H1 (cell line): ENCODE data around the gene POLN. TPM values are rescaled to one million over a fixed set of nuclear protein-coding genes. Genes with fewer than 3 reads are reported as not detected.

ENCODE experiments used
- CTCF ChIA-PET: fragments of 300-600 bp; sonication (Branson Sonifier 250); formaldehyde crosslinking; loops from one replicate; lab custom pipeline; 2021; ENCODE audit not compliant: partially characterized antibody; lab: Charles Lee
- POLR2A ChIA-PET: fragments of 300-600 bp; sonication (Branson Sonifier 250); formaldehyde crosslinking; loops from one replicate; lab custom pipeline; 2021; ENCODE audit warnings: inconsistent platforms; ENCODE audit not compliant: partially characterized antibody; lab: Charles Lee
- DNase-seq, 2 experiments: peaks; one replicate each; pipeline versions ENCODE4 v3.0.0 to v3.0.0-alpha.2; 2010 to 2022; ENCODE audit warnings: low spot score in 2 of 2, low read depth in 1 of 2, mixed read lengths in 1 of 2
- FAIRE-seq: peaks from 2 replicates; lab custom pipeline; 2011; peaks lifted over from hg19 to GRCh38; lab: Jason Lieb, UNC
- H2AFZ ChIP-seq: 2 replicates; pipeline ENCODE4 v1.8.1; 2012; ENCODE audit warnings: low read length, inconsistent platforms
- H2AK5ac ChIP-seq: 2 replicates; pipeline ENCODE4 v1.6.1; 2013; ENCODE audit warnings: low read depth, low read length
- H2BK120ac ChIP-seq: replicated peaks from 2 replicates; pipeline ENCODE3; 2013; ENCODE audit warnings: low read depth, low read length, inconsistent platforms
- H2BK12ac ChIP-seq: 2 replicates; pipeline ENCODE4 v1.6.1; 2013; ENCODE audit warnings: low read depth, low read length
- H2BK15ac ChIP-seq: 2 replicates; pipeline ENCODE4 v1.6.1; 2013; ENCODE audit warnings: low read length
- H2BK20ac ChIP-seq: 2 replicates; pipeline ENCODE4 v1.6.1; 2013; ENCODE audit warnings: low read length
- H2BK5ac ChIP-seq: 2 replicates; pipeline ENCODE4 v1.6.1; 2013; ENCODE audit warnings: low read depth, low read length
- H3K14ac ChIP-seq: 2 replicates; pipeline ENCODE4 v1.6.1; 2013; ENCODE audit warnings: inconsistent platforms; ENCODE audit not compliant: insufficient read length
- H3K18ac ChIP-seq: 2 replicates; pipeline ENCODE4 v1.6.1; 2013; ENCODE audit warnings: low read length; ENCODE audit errors: extremely low read depth
- H3K23ac ChIP-seq: 2 replicates; pipeline ENCODE4 v1.6.1; 2013; ENCODE audit warnings: inconsistent platforms; ENCODE audit not compliant: insufficient read length
- H3K23me2 ChIP-seq: 2 replicates; pipeline ENCODE4 v1.6.1; 2013; ENCODE audit warnings: low read depth, low read length
- H3K27ac ChIP-seq: 2 replicates; pipeline ENCODE4 v1.6.1; 2011; ENCODE audit warnings: low read depth, low read length, inconsistent platforms
- H3K27me3 ChIP-seq, 4 experiments: replicated peaks in 1 of 4; 1 replicate in 1 of 4; 2 replicates in 3 of 4; pipeline versions ENCODE4 v1.6.1 to v1.8.1; 2011 to 2013; ENCODE audit warnings: low read length in 3 of 4, mild to moderate bottlenecking in 3 of 4, inconsistent platforms in 2 of 4, mixed read lengths in 2 of 4, moderate library complexity in 1 of 4; ENCODE audit not compliant: control insufficient read depth in 3 of 4, insufficient read depth in 3 of 4; ENCODE audit errors: extremely low read depth in 1 of 4
- H3K36me3 ChIP-seq, 4 experiments: 2 replicates each; pipeline versions ENCODE4 v1.6.1 to v1.8.1; 2011 to 2013; ENCODE audit warnings: mild to moderate bottlenecking in 4 of 4, low read length in 3 of 4, moderate library complexity in 2 of 4, control low read depth in 1 of 4, inconsistent platforms in 1 of 4; ENCODE audit not compliant: insufficient read depth in 4 of 4, control insufficient read depth in 2 of 4
- H3K4ac ChIP-seq: replicated peaks from 2 replicates; pipeline ENCODE3; 2013; ENCODE audit warnings: low read length, low read depth, mixed read lengths, inconsistent platforms; ENCODE audit not compliant: insufficient read length
- H3K4me1 ChIP-seq, 4 experiments: replicated peaks in 1 of 4; 1 replicate in 1 of 4; 2 replicates in 3 of 4; pipeline versions ENCODE4 v1.6.1 to v1.8.1; 2011 to 2013; ENCODE audit warnings: low read length in 3 of 4, inconsistent platforms in 2 of 4, mixed read lengths in 1 of 4; ENCODE audit not compliant: insufficient read depth in 4 of 4, control insufficient read depth in 3 of 4
- H3K4me2 ChIP-seq, 2 experiments: 2 replicates each; pipeline versions ENCODE4 v1.6.1 to v1.8.1; 2011 to 2013; ENCODE audit warnings: low read depth in 2 of 2, low read length in 2 of 2, control low read depth in 1 of 2, inconsistent platforms in 1 of 2, mild to moderate bottlenecking in 1 of 2; ENCODE audit not compliant: insufficient read depth in 1 of 2
- H3K4me3 ChIP-seq, 4 experiments: fragments of 200-600, 300-600 bp in 1 of 4; sonication (generic), shearing (Covaris generic), sonication (Bioruptor Twin) in 1 of 4; 2 replicates each; pipeline versions ENCODE4 v1.5.1 to v1.8.1; 2011 to 2016; ENCODE audit warnings: low read length in 4 of 4, low read depth in 3 of 4, control low read depth in 2 of 4, inconsistent platforms in 2 of 4, mild to moderate bottlenecking in 2 of 4, mixed read lengths in 1 of 4, moderate library complexity in 1 of 4; ENCODE audit not compliant: insufficient read depth in 2 of 4; ENCODE audit errors: extremely low read depth in 1 of 4
- H3K56ac ChIP-seq: replicated peaks from 2 replicates; pipeline ENCODE3; 2013; ENCODE audit warnings: low read depth, mild to moderate bottlenecking, mixed read lengths, low read length, inconsistent platforms; ENCODE audit not compliant: insufficient read length
- H3K79me1 ChIP-seq: 2 replicates; pipeline ENCODE4 v1.6.1; 2013; ENCODE audit warnings: low read depth, low read length, control low read depth
- H3K79me2 ChIP-seq, 2 experiments: 2 replicates each; pipeline versions ENCODE4 v1.6.1 to v1.8.1; 2012 to 2013; ENCODE audit warnings: low read length in 2 of 2, mild to moderate bottlenecking in 2 of 2, inconsistent platforms in 1 of 2; ENCODE audit not compliant: insufficient read depth in 2 of 2, control insufficient read depth in 1 of 2
- H3K9ac ChIP-seq, 4 experiments: replicated peaks in 1 of 4; 1 replicate in 1 of 4; 2 replicates in 3 of 4; pipeline versions ENCODE4 v1.6.1 to v1.8.1; 2011 to 2013; ENCODE audit warnings: low read depth in 3 of 4, low read length in 3 of 4, control low read depth in 2 of 4, mild to moderate bottlenecking in 2 of 4, moderate library complexity in 2 of 4, inconsistent platforms in 1 of 4; ENCODE audit errors: extremely low read depth in 1 of 4
- H3K9me3 ChIP-seq, 2 experiments: 2 replicates each; pipeline versions ENCODE4 v1.6.1 to v1.8.1; 2012 to 2013; ENCODE audit warnings: mild to moderate bottlenecking in 2 of 2, moderate library complexity in 2 of 2, control low read depth in 1 of 2, inconsistent platforms in 1 of 2, low read depth in 1 of 2, low read length in 1 of 2, mixed read lengths in 1 of 2; ENCODE audit not compliant: insufficient read depth in 2 of 2
- H4K20me1 ChIP-seq, 2 experiments: replicated peaks in 1 of 2; 2 replicates each; pipeline versions ENCODE3 to v1.8.1; 2011 to 2013; ENCODE audit warnings: inconsistent platforms in 2 of 2, low read length in 2 of 2, mild to moderate bottlenecking in 1 of 2; ENCODE audit not compliant: insufficient read depth in 2 of 2, control insufficient read depth in 1 of 2
- H4K5ac ChIP-seq: 2 replicates; pipeline ENCODE4 v1.6.1; 2013; ENCODE audit warnings: low read length, low read depth, mixed read lengths, inconsistent platforms; ENCODE audit not compliant: insufficient read length
- H4K8ac ChIP-seq: 2 replicates; pipeline ENCODE4 v1.8.0; 2013; ENCODE audit warnings: mild to moderate bottlenecking, moderate library complexity, low read length, inconsistent platforms; ENCODE audit not compliant: insufficient read depth; ENCODE audit errors: extremely low read depth
- H4K91ac ChIP-seq: replicated peaks from 2 replicates; pipeline ENCODE3; 2013; ENCODE audit warnings: low read length, mixed read lengths, inconsistent platforms; ENCODE audit not compliant: insufficient read length
- ASH2L ChIP-seq: fragments of 200-600, 300-600 bp; sonication (generic); IDR thresholded peaks from one replicate; pipeline ENCODE4 v1.7.1; 2017; ENCODE audit warnings: low read length
- CTBP2 ChIP-seq: IDR thresholded peaks from 2 replicates; pipeline ENCODE4 v1.7.0; 2011; ENCODE audit warnings: borderline replicate concordance, mild to moderate bottlenecking, moderate library complexity, mixed read lengths, low read length; ENCODE audit not compliant: insufficient read depth, insufficient read length
- EP300 ChIP-seq, 2 experiments: IDR thresholded peaks; 1 replicate in 1 of 2; 2 replicates in 1 of 2; pipeline ENCODE4 v1.6.1; 2011 to 2012; ENCODE audit warnings: low read depth in 2 of 2, low read length in 2 of 2, mild to moderate bottlenecking in 2 of 2, borderline replicate concordance in 1 of 2, inconsistent platforms in 1 of 2, moderate library complexity in 1 of 2
- FOSL1 ChIP-seq: IDR thresholded peaks from 2 replicates; pipeline ENCODE4 v1.6.1; 2011; ENCODE audit warnings: mild to moderate bottlenecking, low read depth, low read length, moderate library complexity; ENCODE audit not compliant: insufficient read depth
- JUND ChIP-seq: IDR thresholded peaks from 2 replicates; pipeline ENCODE4 v1.6.1; 2011; ENCODE audit warnings: mild to moderate bottlenecking, improper control_type of control experiment, low read length
- NANOG ChIP-seq: IDR thresholded peaks from 2 replicates; pipeline ENCODE4 v1.6.1; 2011; ENCODE audit warnings: low read length, low read depth, mild to moderate bottlenecking, inconsistent platforms; ENCODE audit not compliant: insufficient read depth, poor library complexity, severe bottlenecking
- RBBP5 ChIP-seq: IDR thresholded peaks from 2 replicates; pipeline ENCODE4 v1.7.1; 2012; ENCODE audit warnings: low read depth, mild to moderate bottlenecking, inconsistent platforms, low read length, moderate library complexity, borderline replicate concordance
- TAF1 ChIP-seq: IDR thresholded peaks from 2 replicates; pipeline ENCODE4 v1.6.1; 2011; ENCODE audit warnings: mild to moderate bottlenecking, low read depth, low read length
- TAF7 ChIP-seq: optimal IDR thresholded peaks from 2 replicates; pipeline ENCODE3; 2011; ENCODE audit warnings: low read depth, mild to moderate bottlenecking, inconsistent platforms, low read length, moderate library complexity, borderline replicate concordance
- TEAD4 ChIP-seq: IDR thresholded peaks from 2 replicates; pipeline ENCODE4 v1.6.1; 2012; ENCODE audit warnings: low read depth, low read length, inconsistent platforms, mixed read lengths
- WGBS, 2 experiments: shearing (Covaris generic) in 1 of 2; methylation state at CpG; one replicate each; pipeline versions ENCODE4 v1.1.6 to v1.1.7; 2013 to 2015; ENCODE audit warnings: low lambda C conversion rate in 2 of 2, mixed read lengths in 2 of 2, inconsistent platforms in 1 of 2, low coverage in 1 of 2, missing lambda C conversion rate in 1 of 2; ENCODE audit not compliant: insufficient replicate concordance in 2 of 2, insufficient coverage in 1 of 2, insufficient read length in 1 of 2; ENCODE audit errors: extremely low coverage in 1 of 2, missing lambda C conversion rate in 1 of 2; 5-methylcytosine and 5-hydroxymethylcytosine counted together
- polyA plus RNA-seq, 7 experiments: library from polyadenylated mRNA; depleted of rRNA in 3 of 7; stranded (reverse) in 5 of 7; unstranded in 2 of 7; fragments of >200 nt in 5 of 7; fragments of 200-250 nt in 2 of 7; gene quantifications; 1 replicate in 5 of 7; 2 replicates in 1 of 7; 4 replicates in 1 of 7; pipeline versions ENCODE4 v1.2.1 to v1.2.3, GENCODE V29; 2011 to 2013; ENCODE audit warnings: missing spikeins in 2 of 7, mixed read lengths in 2 of 7
- total RNA-seq: library from RNA; stranded (reverse); fragmentation: NEBNext Ultra II Directional; extraction: Animal tissue kit (Norgen Biotek cat#: 25700); gene quantifications from 2 replicates; pipeline ENCODE4 v1.2.1, GENCODE V29; 2021

The POLN gene
- total and polyA plus RNA-seq, 2 of the 8 experiments (the other 6 are each of a cell fraction or from before 2014, with no cell fraction given) = 0.98 to 1.5 TPM

DNA sequence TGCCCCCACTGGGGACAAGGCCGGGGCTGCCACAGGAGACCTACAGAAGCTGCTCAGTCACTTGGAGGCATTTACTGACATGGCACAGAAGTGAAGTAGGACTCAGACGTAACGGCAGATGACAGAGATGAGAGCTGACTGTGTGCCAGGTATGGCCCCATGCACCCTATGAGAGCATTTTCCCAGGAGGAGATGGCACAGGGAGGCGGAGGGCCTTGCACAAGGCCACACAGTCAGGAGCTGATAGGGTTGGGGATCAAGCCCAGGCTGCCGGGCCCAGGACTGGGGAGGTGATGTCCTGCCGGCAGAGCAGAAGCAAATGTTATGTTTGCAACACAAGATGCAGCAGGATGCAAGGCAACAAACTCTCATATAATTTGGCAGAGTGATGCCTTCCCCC is 148.7 kb downstream of the POLN start:
- Histone ChIP-seq H3K4ac (no peak overlapping the region), H2BK120ac (no peak overlapping the region), H3K4me3 (no peak overlapping the region), H2AK5ac (no peak overlapping the region), H4K8ac (no peak overlapping the region), H2BK20ac (no peak overlapping the region), H3K27me3 (no peaks in the 10 kb centered on the region), H2BK5ac (no peak overlapping the region), H4K91ac (no peak overlapping the region), H3K79me1 (no peaks in the 10 kb centered on the region), H3K14ac (no peak overlapping the region), H2BK12ac (no peak overlapping the region), H3K23me2 (no peaks in the 10 kb centered on the region), H2AFZ (no peak overlapping the region), H3K56ac (no peak overlapping the region), H3K9me3 (0 out of 4 replicates have a peak, but pooled peaks cover 0 to 2% of the 10 kb centered on the region in 2 experiments), H3K23ac (no peak overlapping the region), H3K36me3 (no peaks in the 10 kb centered on the region), H3K27ac (no peak overlapping the region), H3K18ac (no peak overlapping the region), H3K4me1 (no peaks in the 10 kb centered on the region), H3K9ac (no peak overlapping the region), H3K79me2 (no peaks in the 10 kb centered on the region), H2BK15ac (no peak overlapping the region), H3K4me2 (no peak overlapping the region), H4K20me1 (peaks cover 0 to 1% of the 10 kb centered on the region in 2 experiments), H4K5ac (no peak overlapping the region)
- DNase-seq = no peak
- CTCF ChIA-PET = interaction anchor here (0.9 to 1.4 kb wide), 4 partner anchors 8 to 944 kb away, joined by 3 to 4 read pairs (median 3); no protein-coding TSS in a partner anchor
- POLR2A ChIA-PET = no interaction called here
- FAIRE-seq = no peak
- 94% methylated on average over 6 of the region's 6 CpGs; no CpG with 5 or more reads in 1 of the 2 experiments for WGBS, 2 experiments
- TF ChIP-seq TAF7 (no peak), NANOG (no peak), RBBP5 (no peak), CTBP2 (no peak), JUND (no peak), FOSL1 (no peak), EP300 (IDR thresholded peaks at IDR 0.05; ENCODE audit: borderline replicate concordance in 1 of 2, low read depth in 2 of 2, low read length in 2 of 2) (no peak), TAF1 (no peak), ASH2L (no peak), TEAD4 (no peak)
